ENCODE measurements around the gene LCAT. TPM values are rescaled to one million over a fixed set of nuclear protein-coding genes. Genes with fewer than 3 reads are reported as not detected.
A peak's percentile ranks its signal among the peaks of the same experiment; 100 is the strongest.

The LCAT gene
- total and polyA plus RNA-seq, 2 experiments from 2014 or later: 5.3 to 15.9 TPM

DNA sequence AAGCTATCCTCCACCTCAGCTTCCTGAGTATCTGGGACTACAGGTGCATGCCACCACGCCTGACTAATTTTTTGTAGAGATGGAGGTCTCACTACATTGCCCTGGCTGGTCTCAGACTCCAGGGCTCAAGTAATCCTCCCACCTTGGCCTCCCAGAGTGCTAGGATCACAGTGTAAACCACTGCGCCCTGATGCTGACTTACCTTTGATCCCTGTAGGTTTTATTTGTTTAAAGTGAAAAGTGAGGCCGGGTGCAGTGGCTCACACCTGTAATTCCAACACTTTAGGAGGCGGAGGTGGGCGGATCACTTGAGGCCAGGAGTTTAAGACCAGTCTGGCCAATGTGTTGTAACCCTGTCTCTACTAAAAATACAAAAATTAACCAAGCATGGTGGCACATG lies 42.2 kb downstream of the LCAT start:
- H3K4me2 ChIP-seq (ENCODE audit: unreplicated experiment): no peak overlapping the region
- H4K20me1 ChIP-seq (ENCODE audit: insufficient read depth): no peaks in the 10 kb centered on the region
- no peak overlapping the region for H2AFZ ChIP-seq
- TF ChIP-seq EZH2phosphoT487 (IDR thresholded peaks at IDR 0.05; ENCODE audit: insufficient read depth, low read depth) (no peak), EZH2 (IDR thresholded peaks at IDR 0.05; ENCODE audit: insufficient read depth, poor library complexity, severe bottlenecking) (no peak)
- H3K79me2 ChIP-seq (ENCODE audit: insufficient read depth): peaks cover 73% of the 10 kb centered on the region
- 94 to 96% methylated on average over 5 of the region's 5 CpGs for WGBS, 2 experiments (ENCODE audit: low coverage in 1 of 2, low lambda C conversion rate in 2 of 2, missing lambda C conversion rate in 2 of 2)
- no peak overlapping the region for H3K9ac ChIP-seq
- H3K9me2 ChIP-seq (ENCODE audit: insufficient read depth): no peaks in the 10 kb centered on the region
- in situ Hi-C loops (cut with MboI): no loop called here
- H3K9me3 ChIP-seq (ENCODE audit: low read depth): no peaks in the 10 kb centered on the region
- H3K27ac ChIP-seq: no peak overlapping the region
- no peak overlapping the region for H3K4me3 ChIP-seq
- H3F3A ChIP-seq (ENCODE audit: insufficient read depth): no peaks in the 10 kb centered on the region
- no peaks in the 10 kb centered on the region for H3K27me3 ChIP-seq (replicated peaks; ENCODE audit: insufficient read depth)
- peaks cover 4% of the 10 kb centered on the region; the same call in 1 of the 2 replicates for H3K4me1 ChIP-seq (ENCODE audit: insufficient read depth)
- H3K36me3 ChIP-seq (ENCODE audit: low read depth): no peaks in the 10 kb centered on the region
- no peak for DNase-seq

DNA sequence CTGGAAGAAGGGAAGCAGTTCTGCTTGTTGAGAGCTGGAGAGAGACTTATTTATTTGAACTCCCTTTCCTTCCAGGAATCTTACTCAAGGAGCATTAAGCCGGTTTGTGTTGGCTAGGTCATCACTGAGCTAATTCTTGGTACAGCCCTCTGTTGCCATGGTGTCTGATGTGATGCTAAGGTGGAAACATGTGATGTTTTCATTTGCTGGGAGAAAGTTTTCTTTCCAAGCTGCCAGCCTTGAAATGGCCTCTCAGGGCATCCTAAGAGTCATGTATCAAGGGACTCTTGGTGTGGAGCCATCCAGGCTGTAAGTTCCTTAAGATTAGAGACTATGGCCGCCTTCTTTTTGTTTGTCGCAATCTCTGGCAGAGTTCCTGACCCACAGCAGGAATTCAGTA lies 46.7 kb downstream of the LCAT start:
- Histone ChIP-seq H3K9me2 (ENCODE audit: insufficient read depth) (no peaks in the 10 kb centered on the region), H3K4me3 (no peak overlapping the region), H3K9me3 (ENCODE audit: low read depth) (no peaks in the 10 kb centered on the region), H4K20me1 (ENCODE audit: insufficient read depth) (no peaks in the 10 kb centered on the region), H3F3A (ENCODE audit: insufficient read depth) (no peaks in the 10 kb centered on the region), H3K9ac (peak overlapping the region; percentile 31; the same call in 1 of the 2 replicates), H3K4me2 (ENCODE audit: unreplicated experiment) (no peak overlapping the region), H3K79me2 (ENCODE audit: insufficient read depth) (peaks cover 87% of the 10 kb centered on the region), H3K27ac (peak overlapping the region; percentile 53), H3K4me1 (ENCODE audit: insufficient read depth) (peaks cover 17% of the 10 kb centered on the region), H3K27me3 (replicated peaks; ENCODE audit: insufficient read depth) (no peaks in the 10 kb centered on the region), H3K36me3 (ENCODE audit: low read depth) (no peaks in the 10 kb centered on the region), H2AFZ (no peak overlapping the region)
- in situ Hi-C loops (cut with MboI): no loop called here
- DNase-seq: peak; percentile 81
- WGBS, 2 experiments (ENCODE audit: low coverage in 1 of 2, low lambda C conversion rate in 2 of 2, missing lambda C conversion rate in 2 of 2): 46 to 49% methylated on average over 3 of the region's 3 CpGs
- TF ChIP-seq EZH2phosphoT487 (IDR thresholded peaks at IDR 0.05; ENCODE audit: insufficient read depth, low read depth): no peak
- TF ChIP-seq EZH2 (IDR thresholded peaks at IDR 0.05; ENCODE audit: insufficient read depth, poor library complexity, severe bottlenecking): no peak

- H3F3A ChIP-seq (ENCODE audit: insufficient read depth): no peaks in the 10 kb centered on the region
- H3K9ac ChIP-seq: peak overlapping the region; percentile 97
- peak overlapping the region; percentile 69 for H2AFZ ChIP-seq
- peak overlapping the region; percentile 82 for H3K4me3 ChIP-seq
- H4K20me1 ChIP-seq (ENCODE audit: insufficient read depth): no peaks in the 10 kb centered on the region
- no peaks in the 10 kb centered on the region for H3K9me2 ChIP-seq (ENCODE audit: insufficient read depth)
- peaks cover 55% of the 10 kb centered on the region for H3K79me2 ChIP-seq (ENCODE audit: insufficient read depth)
- no peaks in the 10 kb centered on the region for H3K36me3 ChIP-seq (ENCODE audit: low read depth)
- no peaks in the 10 kb centered on the region for H3K9me3 ChIP-seq (ENCODE audit: low read depth)
- peak overlapping the region; percentile 92 for H3K4me2 ChIP-seq (ENCODE audit: unreplicated experiment)
- H3K27me3 ChIP-seq (replicated peaks; ENCODE audit: insufficient read depth): no peaks in the 10 kb centered on the region
- in situ Hi-C loops (cut with MboI): no loop called here
- peak; percentile 58 for DNase-seq
- TF ChIP-seq EZH2phosphoT487 (IDR thresholded peaks at IDR 0.05; ENCODE audit: insufficient read depth, low read depth): no peak
- TF ChIP-seq EZH2 (IDR thresholded peaks at IDR 0.05; ENCODE audit: insufficient read depth, poor library complexity, severe bottlenecking): no peak
- H3K27ac ChIP-seq: peak overlapping the region; percentile 86
- H3K4me1 ChIP-seq (ENCODE audit: insufficient read depth): peaks cover 17% of the 10 kb centered on the region
- 17 to 19% methylated on average over 14 of the region's 14 CpGs for WGBS, 2 experiments (ENCODE audit: low coverage in 1 of 2, low lambda C conversion rate in 2 of 2, missing lambda C conversion rate in 2 of 2)
These were observed 50.0 kb downstream of the LCAT start for GRCh38 chr16:67893743-67894399.

- TF ChIP-seq EZH2phosphoT487 (IDR thresholded peaks at IDR 0.05; ENCODE audit: insufficient read depth, low read depth): no peak
- TF ChIP-seq EZH2 (IDR thresholded peaks at IDR 0.05; ENCODE audit: insufficient read depth, poor library complexity, severe bottlenecking): no peak
- Histone ChIP-seq H3K36me3 (ENCODE audit: low read depth) (no peaks in the 10 kb centered on the region), H3K4me3 (peak within 1 kb of the TSS; percentile 82), H3K4me1 (ENCODE audit: insufficient read depth) (peaks cover 17% of the 10 kb centered on the region), H3F3A (ENCODE audit: insufficient read depth) (no peaks in the 10 kb centered on the region), H3K9me2 (ENCODE audit: insufficient read depth) (no peaks in the 10 kb centered on the region), H3K9me3 (ENCODE audit: low read depth) (no peaks in the 10 kb centered on the region), H4K20me1 (ENCODE audit: insufficient read depth) (no peaks in the 10 kb centered on the region), H3K4me2 (ENCODE audit: unreplicated experiment) (peak within 1 kb of the TSS; percentile 92), H3K27me3 (replicated peaks; ENCODE audit: insufficient read depth) (no peaks in the 10 kb centered on the region), H3K79me2 (ENCODE audit: insufficient read depth) (peaks cover 47% of the 10 kb centered on the region), H3K9ac (peak within 1 kb of the TSS; percentile 97), H2AFZ (peak within 1 kb of the TSS; percentile 93), H3K27ac (peak within 1 kb of the TSS; percentile 86)
- peak; percentile 97 for DNase-seq
- WGBS, 2 experiments (ENCODE audit: low coverage in 1 of 2, low lambda C conversion rate in 2 of 2, missing lambda C conversion rate in 2 of 2): 1% methylated on average over 61 to 88 of the region's 90 CpGs
- in situ Hi-C loops (cut with MboI): no loop called here
These were observed 50.8 kb downstream of the LCAT start, which contains the start of gene PSKH1 for GRCh38 chr16:67892899-67893742. Gene PSKH1 (plus strand): TSS chr16:67893254. CDS start chr16:67908750, 15,496 bp downstream.
